SK-N-SH treated with all-trans-retinoic acid at 6 μM for 48 hours (cell line): Measurements from ENCODE around the gene ERGIC1.

ENCODE experiments used
- ATAC-seq: fragments of 200-7000 bp; cut with Tn5 transposase; 3 replicates; pipeline ENCODE4 v1.9.1; 2020; ENCODE audit warnings: mild to moderate bottlenecking, moderate library complexity
- ARNTL ChIP-seq: fragments of 450-650 bp; formaldehyde crosslinking; IDR thresholded peaks from 2 replicates; pipeline ENCODE4 v1.5.0; 2020; ENCODE audit warnings: low read depth, mild to moderate bottlenecking, moderate library complexity, borderline replicate concordance
- BACH2 ChIP-seq: fragments of 250-450 bp; sonication (Bioruptor Pico); IDR thresholded peaks from 2 replicates; pipeline ENCODE4 v1.9.0; 2021; ENCODE audit warnings: mild to moderate bottlenecking, borderline replicate concordance
- CSDC2 ChIP-seq: fragments of 250-450 bp; sonication (Bioruptor Pico); IDR thresholded peaks from 2 replicates; pipeline ENCODE4 v1.5.0; 2020; ENCODE audit warnings: mild to moderate bottlenecking, moderate library complexity
- ESRRG ChIP-seq: fragments of 250-450 bp; sonication (Bioruptor Pico); IDR thresholded peaks from 2 replicates; pipeline ENCODE4 v1.6.1; 2021; ENCODE audit warnings: mild to moderate bottlenecking
- GLIS3 ChIP-seq: fragments of 250-450 bp; sonication (Bioruptor Pico); IDR thresholded peaks from 2 replicates; pipeline ENCODE4 v1.5.0; 2020; ENCODE audit warnings: mild to moderate bottlenecking, moderate library complexity
- ISL1 ChIP-seq: fragments of 250-450 bp; sonication (Bioruptor Pico); IDR thresholded peaks from 2 replicates; pipeline ENCODE4 v2.1.2; 2022; ENCODE audit warnings: mild to moderate bottlenecking, moderate library complexity
- OSR1 ChIP-seq: fragments of 250-450 bp; sonication (Bioruptor Pico); IDR thresholded peaks from 2 replicates; pipeline ENCODE4 v1.8.0; 2022; ENCODE audit warnings: moderate library complexity, mild to moderate bottlenecking, inconsistent platforms
- PPARA ChIP-seq: fragments of 250-450 bp; sonication (Bioruptor Pico); IDR thresholded peaks from 2 replicates; pipeline ENCODE4 v1.5.0; 2020; ENCODE audit warnings: mild to moderate bottlenecking, borderline replicate concordance
- SNAI2 ChIP-seq: fragments of 250-450 bp; sonication (Bioruptor Pico); IDR thresholded peaks from 2 replicates; pipeline ENCODE4 v1.5.0; 2020; ENCODE audit warnings: mild to moderate bottlenecking, moderate library complexity
- TCF4 ChIP-seq: fragments of 250-450 bp; sonication (Bioruptor Pico); IDR thresholded peaks from 2 replicates; pipeline ENCODE4 v1.8.0; 2021; ENCODE audit warnings: mild to moderate bottlenecking, moderate library complexity, borderline replicate concordance
- TOX ChIP-seq: fragments of 250-450 bp; sonication (Bioruptor Pico); IDR thresholded peaks from 2 replicates; pipeline ENCODE4 v1.8.0; 2021; ENCODE audit warnings: mild to moderate bottlenecking, moderate library complexity, borderline replicate concordance
- ZC3H10 ChIP-seq: fragments of 250-450 bp; sonication (Bioruptor Pico); IDR thresholded peaks from 2 replicates; pipeline ENCODE4 v1.5.1; 2021; ENCODE audit warnings: mild to moderate bottlenecking, moderate library complexity
- ZFP3 ChIP-seq: fragments of 250-450 bp; sonication (Bioruptor Pico); IDR thresholded peaks from 2 replicates; pipeline ENCODE4 v1.5.0; 2020; ENCODE audit warnings: mild to moderate bottlenecking, moderate library complexity
- ZFP30 ChIP-seq: fragments of 450-650 bp; formaldehyde crosslinking; IDR thresholded peaks from 2 replicates; pipeline ENCODE4 v1.5.0; 2022; ENCODE audit warnings: mild to moderate bottlenecking, moderate library complexity
- ZNF565 ChIP-seq: fragments of 450-650 bp; formaldehyde crosslinking; conservative IDR thresholded peaks from 2 replicates; pipeline ENCODE4 v1.5.0; 2020; ENCODE audit warnings: low read depth, mild to moderate bottlenecking, moderate library complexity
- ZNF70 ChIP-seq: fragments of 450-650 bp; formaldehyde crosslinking; IDR thresholded peaks from 2 replicates; pipeline ENCODE4 v1.5.0; 2020; ENCODE audit warnings: mild to moderate bottlenecking, moderate library complexity
- ZNF8 ChIP-seq: fragments of 450-650 bp; formaldehyde crosslinking; IDR thresholded peaks from 2 replicates; pipeline ENCODE4 v1.5.0; 2020; ENCODE audit warnings: mild to moderate bottlenecking, moderate library complexity
- TF ChIP-seq, protein P1 (sequence below): fragments of 250-450 bp; sonication (Bioruptor Pico); IDR thresholded peaks from 2 replicates; pipeline ENCODE4 v1.5.1; 2021; ENCODE audit warnings: mild to moderate bottlenecking, moderate library complexity
- TF ChIP-seq, protein P2 (sequence below): fragments of 250-450 bp; sonication (Bioruptor Pico); IDR thresholded peaks from 2 replicates; pipeline ENCODE4 v1.8.0; 2020; ENCODE audit warnings: mild to moderate bottlenecking, moderate library complexity, borderline replicate concordance
- TF ChIP-seq, protein P3 (sequence below): fragments of 250-450 bp; sonication (Bioruptor Pico); IDR thresholded peaks from 2 replicates; pipeline ENCODE4 v1.8.0; 2021; ENCODE audit warnings: low read depth, mild to moderate bottlenecking, moderate library complexity, borderline replicate concordance
- TF ChIP-seq, protein P4 (sequence below): fragments of 250-450 bp; sonication (Bioruptor Pico); IDR thresholded peaks from 2 replicates; pipeline ENCODE4 v1.5.1; 2020; ENCODE audit warnings: low read depth, mild to moderate bottlenecking, moderate library complexity
- TF ChIP-seq, protein P5 (sequence below): fragments of 250-450 bp; sonication (Bioruptor Pico); IDR thresholded peaks from 2 replicates; pipeline ENCODE4 v1.5.0; 2020; ENCODE audit warnings: mild to moderate bottlenecking, moderate library complexity

ERGIC1 gene

DNA sequence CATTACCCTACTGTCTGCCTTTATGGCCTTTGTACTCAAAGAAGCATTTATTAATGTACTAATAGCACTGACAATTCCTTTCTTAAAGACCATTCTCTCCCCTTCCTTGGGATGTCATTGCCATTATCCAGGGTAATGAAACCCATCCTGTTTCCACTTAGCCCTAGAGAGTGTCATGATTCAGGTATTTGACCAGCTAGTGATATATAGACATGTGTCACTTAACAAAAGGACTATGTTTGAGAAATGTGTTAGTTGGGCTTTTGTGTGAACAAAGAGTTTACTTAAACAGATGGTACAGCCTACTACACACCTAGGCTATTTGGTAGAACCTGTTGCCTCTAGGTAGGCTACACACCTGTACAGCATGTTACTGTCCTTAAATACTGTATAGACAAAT is 151.5 kb downstream of the ERGIC1 start:
- no peak for ATAC-seq
- no peak for TF ChIP-seq TCF4
- no peak for TF ChIP-seq ZFP30 (CRISPR knock-in tag)
- TF ChIP-seq, protein P1, sequence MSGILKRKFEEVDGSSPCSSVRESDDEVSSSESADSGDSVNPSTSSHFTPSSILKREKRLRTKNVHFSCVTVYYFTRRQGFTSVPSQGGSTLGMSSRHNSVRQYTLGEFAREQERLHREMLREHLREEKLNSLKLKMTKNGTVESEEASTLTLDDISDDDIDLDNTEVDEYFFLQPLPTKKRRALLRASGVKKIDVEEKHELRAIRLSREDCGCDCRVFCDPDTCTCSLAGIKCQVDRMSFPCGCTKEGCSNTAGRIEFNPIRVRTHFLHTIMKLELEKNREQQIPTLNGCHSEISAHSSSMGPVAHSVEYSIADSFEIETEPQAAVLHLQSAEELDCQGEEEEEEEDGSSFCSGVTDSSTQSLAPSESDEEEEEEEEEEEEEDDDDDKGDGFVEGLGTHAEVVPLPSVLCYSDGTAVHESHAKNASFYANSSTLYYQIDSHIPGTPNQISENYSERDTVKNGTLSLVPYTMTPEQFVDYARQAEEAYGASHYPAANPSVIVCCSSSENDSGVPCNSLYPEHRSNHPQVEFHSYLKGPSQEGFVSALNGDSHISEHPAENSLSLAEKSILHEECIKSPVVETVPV (CRISPR knock-in tag) = no peak
- TF ChIP-seq OSR1 = no peak
- no peak for TF ChIP-seq ZC3H10
- no peak for TF ChIP-seq ZNF565 (CRISPR knock-in tag)
- TF ChIP-seq PPARA (CRISPR knock-in tag) = no peak
- TF ChIP-seq, protein P2, sequence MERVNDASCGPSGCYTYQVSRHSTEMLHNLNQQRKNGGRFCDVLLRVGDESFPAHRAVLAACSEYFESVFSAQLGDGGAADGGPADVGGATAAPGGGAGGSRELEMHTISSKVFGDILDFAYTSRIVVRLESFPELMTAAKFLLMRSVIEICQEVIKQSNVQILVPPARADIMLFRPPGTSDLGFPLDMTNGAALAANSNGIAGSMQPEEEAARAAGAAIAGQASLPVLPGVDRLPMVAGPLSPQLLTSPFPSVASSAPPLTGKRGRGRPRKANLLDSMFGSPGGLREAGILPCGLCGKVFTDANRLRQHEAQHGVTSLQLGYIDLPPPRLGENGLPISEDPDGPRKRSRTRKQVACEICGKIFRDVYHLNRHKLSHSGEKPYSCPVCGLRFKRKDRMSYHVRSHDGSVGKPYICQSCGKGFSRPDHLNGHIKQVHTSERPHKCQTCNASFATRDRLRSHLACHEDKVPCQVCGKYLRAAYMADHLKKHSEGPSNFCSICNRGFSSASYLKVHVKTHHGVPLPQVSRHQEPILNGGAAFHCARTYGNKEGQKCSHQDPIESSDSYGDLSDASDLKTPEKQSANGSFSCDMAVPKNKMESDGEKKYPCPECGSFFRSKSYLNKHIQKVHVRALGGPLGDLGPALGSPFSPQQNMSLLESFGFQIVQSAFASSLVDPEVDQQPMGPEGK = no peak
- no peak for TF ChIP-seq TOX (CRISPR knock-in tag)
- TF ChIP-seq ZNF70 (CRISPR knock-in tag) = no peak
- TF ChIP-seq, protein P3, sequence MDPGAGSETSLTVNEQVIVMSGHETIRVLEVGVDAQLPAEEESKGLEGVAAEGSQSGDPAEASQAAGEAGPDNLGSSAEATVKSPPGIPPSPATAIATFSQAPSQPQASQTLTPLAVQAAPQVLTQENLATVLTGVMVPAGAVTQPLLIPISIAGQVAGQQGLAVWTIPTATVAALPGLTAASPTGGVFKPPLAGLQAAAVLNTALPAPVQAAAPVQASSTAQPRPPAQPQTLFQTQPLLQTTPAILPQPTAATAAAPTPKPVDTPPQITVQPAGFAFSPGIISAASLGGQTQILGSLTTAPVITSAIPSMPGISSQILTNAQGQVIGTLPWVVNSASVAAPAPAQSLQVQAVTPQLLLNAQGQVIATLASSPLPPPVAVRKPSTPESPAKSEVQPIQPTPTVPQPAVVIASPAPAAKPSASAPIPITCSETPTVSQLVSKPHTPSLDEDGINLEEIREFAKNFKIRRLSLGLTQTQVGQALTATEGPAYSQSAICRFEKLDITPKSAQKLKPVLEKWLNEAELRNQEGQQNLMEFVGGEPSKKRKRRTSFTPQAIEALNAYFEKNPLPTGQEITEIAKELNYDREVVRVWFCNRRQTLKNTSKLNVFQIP (CRISPR knock-in tag) = no peak
- TF ChIP-seq, protein P4, sequence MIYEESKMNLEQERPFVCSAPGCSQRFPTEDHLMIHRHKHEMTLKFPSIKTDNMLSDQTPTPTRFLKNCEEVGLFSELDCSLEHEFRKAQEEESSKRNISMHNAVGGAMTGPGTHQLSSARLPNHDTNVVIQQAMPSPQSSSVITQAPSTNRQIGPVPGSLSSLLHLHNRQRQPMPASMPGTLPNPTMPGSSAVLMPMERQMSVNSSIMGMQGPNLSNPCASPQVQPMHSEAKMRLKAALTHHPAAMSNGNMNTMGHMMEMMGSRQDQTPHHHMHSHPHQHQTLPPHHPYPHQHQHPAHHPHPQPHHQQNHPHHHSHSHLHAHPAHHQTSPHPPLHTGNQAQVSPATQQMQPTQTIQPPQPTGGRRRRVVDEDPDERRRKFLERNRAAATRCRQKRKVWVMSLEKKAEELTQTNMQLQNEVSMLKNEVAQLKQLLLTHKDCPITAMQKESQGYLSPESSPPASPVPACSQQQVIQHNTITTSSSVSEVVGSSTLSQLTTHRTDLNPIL (CRISPR knock-in tag) = no peak

DNA sequence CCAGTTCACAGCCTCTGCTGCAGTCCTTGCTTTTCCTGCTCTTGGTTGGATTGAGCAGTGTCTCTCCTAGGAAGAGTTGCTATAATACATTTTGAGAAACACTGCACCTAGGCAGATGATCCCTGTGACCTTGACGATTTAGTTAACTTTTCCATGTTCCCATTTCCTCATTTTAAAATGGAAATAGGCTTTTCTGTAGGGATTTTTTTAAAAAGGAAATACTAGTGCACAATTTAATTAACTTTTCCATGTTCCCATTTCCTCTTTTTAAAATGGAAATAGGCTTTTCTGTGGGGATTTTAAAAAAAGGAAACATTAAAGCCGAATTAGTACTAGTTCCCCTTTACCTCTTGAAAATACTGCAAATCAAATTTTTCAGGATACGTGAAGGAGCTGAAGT is 154.2 kb downstream of the ERGIC1 start:
- no peak for ATAC-seq
- TF ChIP-seq, protein P1 (CRISPR knock-in tag) = no peak
- TF ChIP-seq, protein P4 (CRISPR knock-in tag) = no peak
- TF ChIP-seq OSR1 (no peak), ZFP3 (no peak), ZC3H10 (no peak), ESRRG (no peak), TCF4 (no peak)

DNA sequence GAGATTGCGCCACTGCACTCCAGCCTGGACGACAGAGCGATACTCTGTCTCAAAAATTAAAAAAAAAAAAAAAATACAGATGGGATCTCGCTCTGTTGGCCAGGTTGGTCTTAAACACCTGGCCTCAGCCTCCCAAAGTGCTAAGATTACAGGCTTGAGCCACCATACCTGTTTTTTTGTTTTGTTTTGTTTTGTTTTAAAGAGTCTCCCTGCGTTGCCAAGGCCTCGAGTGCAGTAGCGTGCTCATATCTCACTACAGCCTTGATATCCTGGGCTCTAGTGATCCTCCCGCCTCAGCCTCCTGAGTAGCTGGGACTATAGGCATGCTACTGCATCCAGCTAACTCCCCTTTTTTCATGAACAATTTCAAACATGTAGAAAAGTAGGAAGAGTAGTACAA is 156.7 kb downstream of the ERGIC1 start:
- TF ChIP-seq TCF4 (no peak), ZFP30 (CRISPR knock-in tag) (no peak), PPARA (CRISPR knock-in tag) (no peak), TOX (CRISPR knock-in tag) (no peak), BACH2 (CRISPR knock-in tag) (no peak), ZNF565 (CRISPR knock-in tag) (no peak), CSDC2 (CRISPR knock-in tag) (no peak), ISL1 (no peak), GLIS3 (no peak), SNAI2 (CRISPR knock-in tag) (no peak), ARNTL (CRISPR knock-in tag) (no peak), ZNF8 (CRISPR knock-in tag) (no peak)
- TF ChIP-seq, protein P3 (CRISPR knock-in tag) = no peak
- TF ChIP-seq, protein P5, sequence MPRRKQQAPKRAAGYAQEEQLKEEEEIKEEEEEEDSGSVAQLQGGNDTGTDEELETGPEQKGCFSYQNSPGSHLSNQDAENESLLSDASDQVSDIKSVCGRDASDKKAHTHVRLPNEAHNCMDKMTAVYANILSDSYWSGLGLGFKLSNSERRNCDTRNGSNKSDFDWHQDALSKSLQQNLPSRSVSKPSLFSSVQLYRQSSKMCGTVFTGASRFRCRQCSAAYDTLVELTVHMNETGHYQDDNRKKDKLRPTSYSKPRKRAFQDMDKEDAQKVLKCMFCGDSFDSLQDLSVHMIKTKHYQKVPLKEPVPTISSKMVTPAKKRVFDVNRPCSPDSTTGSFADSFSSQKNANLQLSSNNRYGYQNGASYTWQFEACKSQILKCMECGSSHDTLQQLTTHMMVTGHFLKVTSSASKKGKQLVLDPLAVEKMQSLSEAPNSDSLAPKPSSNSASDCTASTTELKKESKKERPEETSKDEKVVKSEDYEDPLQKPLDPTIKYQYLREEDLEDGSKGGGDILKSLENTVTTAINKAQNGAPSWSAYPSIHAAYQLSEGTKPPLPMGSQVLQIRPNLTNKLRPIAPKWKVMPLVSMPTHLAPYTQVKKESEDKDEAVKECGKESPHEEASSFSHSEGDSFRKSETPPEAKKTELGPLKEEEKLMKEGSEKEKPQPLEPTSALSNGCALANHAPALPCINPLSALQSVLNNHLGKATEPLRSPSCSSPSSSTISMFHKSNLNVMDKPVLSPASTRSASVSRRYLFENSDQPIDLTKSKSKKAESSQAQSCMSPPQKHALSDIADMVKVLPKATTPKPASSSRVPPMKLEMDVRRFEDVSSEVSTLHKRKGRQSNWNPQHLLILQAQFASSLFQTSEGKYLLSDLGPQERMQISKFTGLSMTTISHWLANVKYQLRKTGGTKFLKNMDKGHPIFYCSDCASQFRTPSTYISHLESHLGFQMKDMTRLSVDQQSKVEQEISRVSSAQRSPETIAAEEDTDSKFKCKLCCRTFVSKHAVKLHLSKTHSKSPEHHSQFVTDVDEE = no peak
- TF ChIP-seq, all 23 proteins: peak for 0
- ATAC-seq = no peak
